Measurements from ENCODE around the gene TRIM56. TPM values are rescaled to one million over a fixed set of nuclear protein-coding genes. Genes with fewer than 3 reads are reported as not detected.

Gene TRIM56, protein sequence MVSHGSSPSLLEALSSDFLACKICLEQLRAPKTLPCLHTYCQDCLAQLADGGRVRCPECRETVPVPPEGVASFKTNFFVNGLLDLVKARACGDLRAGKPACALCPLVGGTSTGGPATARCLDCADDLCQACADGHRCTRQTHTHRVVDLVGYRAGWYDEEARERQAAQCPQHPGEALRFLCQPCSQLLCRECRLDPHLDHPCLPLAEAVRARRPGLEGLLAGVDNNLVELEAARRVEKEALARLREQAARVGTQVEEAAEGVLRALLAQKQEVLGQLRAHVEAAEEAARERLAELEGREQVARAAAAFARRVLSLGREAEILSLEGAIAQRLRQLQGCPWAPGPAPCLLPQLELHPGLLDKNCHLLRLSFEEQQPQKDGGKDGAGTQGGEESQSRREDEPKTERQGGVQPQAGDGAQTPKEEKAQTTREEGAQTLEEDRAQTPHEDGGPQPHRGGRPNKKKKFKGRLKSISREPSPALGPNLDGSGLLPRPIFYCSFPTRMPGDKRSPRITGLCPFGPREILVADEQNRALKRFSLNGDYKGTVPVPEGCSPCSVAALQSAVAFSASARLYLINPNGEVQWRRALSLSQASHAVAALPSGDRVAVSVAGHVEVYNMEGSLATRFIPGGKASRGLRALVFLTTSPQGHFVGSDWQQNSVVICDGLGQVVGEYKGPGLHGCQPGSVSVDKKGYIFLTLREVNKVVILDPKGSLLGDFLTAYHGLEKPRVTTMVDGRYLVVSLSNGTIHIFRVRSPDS
- total RNA-seq: 13.4 TPM

DNA sequence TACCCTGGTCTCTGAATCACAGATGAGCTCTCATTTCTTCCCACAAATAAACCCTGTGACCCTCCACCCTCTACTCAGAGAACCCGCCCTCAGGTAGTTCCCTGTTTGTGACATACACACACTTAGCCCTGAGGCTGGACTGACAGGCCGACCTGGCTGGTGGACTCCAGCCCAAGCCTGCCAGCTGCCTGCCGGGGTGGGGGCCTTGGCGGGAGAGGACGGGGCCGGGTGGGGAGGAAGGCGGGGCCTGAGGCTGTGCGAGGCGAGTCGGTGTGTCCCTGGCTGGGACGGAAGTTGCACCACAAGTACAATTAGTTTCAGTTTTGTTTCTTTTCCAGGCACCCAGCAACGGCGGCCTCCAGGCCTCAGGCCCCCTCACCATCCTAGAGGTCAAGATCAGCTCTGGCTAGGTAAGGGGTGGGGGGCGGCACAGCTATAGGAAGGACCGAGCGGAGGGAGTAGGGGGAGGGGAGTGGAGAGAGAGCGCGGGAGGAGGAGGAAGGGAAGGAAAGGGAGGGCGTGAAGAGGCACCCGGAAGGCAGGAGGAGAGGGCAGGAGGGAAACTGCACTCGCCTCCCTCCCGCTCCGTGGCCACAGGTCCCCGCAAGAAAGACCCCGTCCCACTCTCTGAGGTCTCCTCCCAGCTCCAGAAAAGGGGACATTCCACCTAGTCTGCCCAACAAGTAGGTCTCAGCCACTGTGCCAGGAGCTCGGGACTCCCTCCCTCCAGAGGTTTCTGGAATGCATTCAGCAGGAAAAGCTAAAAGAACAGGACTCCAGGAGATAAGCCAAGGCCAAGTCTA, at the start of gene TRIM56:
TRIM56 (plus strand) TSS at position 320 of the 803 bp plus-strand sequence. CDS start 1,832 bp downstream, outside the sequence.

DNA sequence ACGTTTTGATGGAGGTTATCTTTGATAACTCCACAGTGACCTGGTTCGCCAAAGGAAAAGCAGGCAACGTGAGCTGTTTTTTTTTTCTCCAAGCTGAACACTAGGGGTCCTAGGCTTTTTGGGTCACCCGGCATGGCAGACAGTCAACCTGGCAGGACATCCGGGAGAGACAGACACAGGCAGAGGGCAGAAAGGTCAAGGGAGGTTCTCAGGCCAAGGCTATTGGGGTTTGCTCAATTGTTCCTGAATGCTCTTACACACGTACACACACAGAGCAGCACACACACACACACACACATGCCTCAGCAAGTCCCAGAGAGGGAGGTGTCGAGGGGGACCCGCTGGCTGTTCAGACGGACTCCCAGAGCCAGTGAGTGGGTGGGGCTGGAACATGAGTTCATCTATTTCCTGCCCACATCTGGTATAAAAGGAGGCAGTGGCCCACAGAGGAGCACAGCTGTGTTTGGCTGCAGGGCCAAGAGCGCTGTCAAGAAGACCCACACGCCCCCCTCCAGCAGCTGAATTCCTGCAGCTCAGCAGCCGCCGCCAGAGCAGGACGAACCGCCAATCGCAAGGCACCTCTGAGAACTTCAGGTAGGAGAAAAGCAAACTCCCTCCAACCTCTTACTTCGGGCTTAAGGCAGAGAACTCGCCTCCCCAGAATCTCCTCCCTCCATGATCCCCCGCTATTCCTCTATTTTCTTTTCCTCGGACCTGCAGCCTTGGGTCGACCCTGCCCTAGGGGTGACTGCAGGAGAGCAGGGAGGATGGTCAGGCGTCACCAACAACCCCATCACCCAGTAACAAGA, 41.6 kb downstream of the TRIM56 start, which contains the start of gene SERPINE1:
SERPINE1 (plus strand) TSS at position 454 of the 809 bp plus-strand sequence. CDS start 1,290 bp downstream, outside the sequence.

Other genes with a start within 250 kb of the TRIM56 start
- gene SLC12A9, start 232.8 kb upstream of the TRIM56 start, total RNA-seq: 17.0 TPM
- gene TRIP6, start 218.1 kb upstream of the TRIM56 start, total RNA-seq: 44.5 TPM
- gene SRRT, start 210.4 kb upstream of the TRIM56 start, total RNA-seq: 88.3 TPM
- 0.82 TPM for gene UFSP1, start 195.8 kb upstream of the TRIM56 start, total RNA-seq
- gene ACHE, start 189.6 kb upstream of the TRIM56 start, total RNA-seq: 25.7 TPM
- not detected for gene MUC3A, start 135.9 kb upstream of the TRIM56 start, total RNA-seq
- gene MUC12, start 115.9 kb upstream of the TRIM56 start, total RNA-seq: not detected
- gene MUC17, start 65.4 kb upstream of the TRIM56 start, total RNA-seq: not detected
- gene SERPINE1, start 41.6 kb downstream of the TRIM56 start, total RNA-seq: 6.8 TPM
- gene AP1S1, start 69.0 kb downstream of the TRIM56 start, total RNA-seq: 32.5 TPM
- gene VGF, start 80.1 kb downstream of the TRIM56 start, total RNA-seq: 2.2 TPM
- gene NAT16, start 94.8 kb downstream of the TRIM56 start, total RNA-seq: 0.82 TPM
- gene MOGAT3, start 115.6 kb downstream of the TRIM56 start, total RNA-seq: not detected
- 26.4 TPM for gene PLOD3, start 132.1 kb downstream of the TRIM56 start, total RNA-seq
- 52.2 TPM for gene ZNHIT1, start 132.7 kb downstream of the TRIM56 start, total RNA-seq
- gene CLDN15, start 152.3 kb downstream of the TRIM56 start, total RNA-seq: 5.8 TPM
- 133 TPM for gene FIS1, start 159.6 kb downstream of the TRIM56 start, total RNA-seq
- 41.7 TPM for gene IFT22, start 236.3 kb downstream of the TRIM56 start, total RNA-seq

Measured in camera-type eye (tissue), 1 donor.